GM10248 (cell line): ENCODE data around the gene MEMO1.

ENCODE experiments used
- CTCF ChIA-PET: fragments of 300-600 bp; sonication (Branson Sonifier 250); formaldehyde crosslinking; extraction: SDS; loops from one replicate; lab custom pipeline; 2021; ENCODE audit warnings: antibody characterized with exemption; lab: Yijun Ruan, JAX
- POLR2A ChIA-PET: fragments of 350-650 bp; sonication (Branson Sonifier 250); formaldehyde crosslinking; extraction: SDS; loops from one replicate; lab custom pipeline; 2020; ENCODE audit warnings: antibody characterized with exemption; lab: Yijun Ruan, JAX
- DNase-seq: peaks from one replicate; pipeline ENCODE4 v3.0.0; 2012; ENCODE audit errors: extremely low spot score
- CTCF ChIP-seq: IDR thresholded peaks from 2 replicates; pipeline ENCODE4 v1.5.1; 2012; ENCODE audit warnings: mild to moderate bottlenecking, low read depth; ENCODE audit errors: extremely low read depth, missing control alignments, control extremely low read depth

MEMO1 gene

DNA sequence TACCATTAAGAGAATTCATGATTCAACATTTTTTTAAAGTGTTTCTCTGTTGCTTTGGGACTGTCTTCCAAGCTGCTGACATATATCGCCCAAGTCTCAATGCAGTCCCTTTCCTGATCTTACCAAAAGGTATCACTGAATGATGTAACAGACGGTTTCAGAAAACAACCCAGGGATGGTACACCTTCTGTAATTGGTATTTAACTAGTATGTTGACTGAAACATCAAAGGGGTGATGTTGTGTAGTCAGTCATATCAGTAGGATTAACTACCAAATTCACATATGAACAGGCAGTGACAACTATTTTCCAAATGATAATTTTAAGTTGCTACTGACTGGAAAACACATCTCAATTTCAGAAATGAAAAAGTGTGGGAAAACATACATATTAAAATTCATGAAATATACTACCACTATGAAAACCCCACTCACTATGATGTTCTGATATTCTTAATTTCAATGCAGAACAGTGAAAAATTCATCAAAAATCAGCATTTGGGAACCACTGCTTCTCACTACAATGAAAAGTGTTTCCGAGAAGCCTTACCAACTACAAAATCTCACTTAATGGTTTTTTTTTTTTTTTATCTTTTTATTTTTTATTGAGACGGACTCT lies 59.8 kb downstream of the MEMO1 start:
- DNase-seq = no peak
- POLR2A ChIA-PET = no interaction called here
- no peak for TF ChIP-seq CTCF
- CTCF ChIA-PET = no interaction called here

GRCh38 chr2:31947871-31948270 lies 62.9 kb downstream of the MEMO1 start:
- no peak for TF ChIP-seq CTCF
- CTCF ChIA-PET = interaction anchor here (1.2 to 2.4 kb wide), 2 partner anchors 14 to 44 kb away, joined by 3 to 8 read pairs; no protein-coding TSS in a partner anchor
- no peak for DNase-seq
- POLR2A ChIA-PET = no interaction called here

DNA sequence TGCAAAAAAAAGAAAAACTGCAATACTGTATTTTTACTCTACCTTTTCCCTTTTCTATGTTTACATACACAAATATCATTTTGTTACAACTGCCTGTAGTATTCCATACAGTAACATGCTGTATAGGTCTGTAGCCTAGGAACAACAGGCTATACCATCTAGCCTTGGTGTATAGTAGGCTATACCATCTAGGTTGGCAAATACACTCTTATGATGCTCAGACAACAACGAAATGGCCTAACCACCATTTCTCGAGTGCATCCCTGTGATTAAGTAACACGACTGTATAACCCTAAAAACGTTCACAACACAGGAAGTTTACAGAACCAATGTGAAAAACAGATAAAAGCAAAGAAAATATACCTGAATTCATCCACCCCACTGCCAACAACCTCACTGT lies 64.0 kb downstream of the MEMO1 start:
- no peak for TF ChIP-seq CTCF
- CTCF ChIA-PET = interaction anchor here (1.2 kb wide), 1 partner anchor 43 kb away, joined by 3 read pairs; no protein-coding TSS in a partner anchor
- POLR2A ChIA-PET = no interaction called here

DNA sequence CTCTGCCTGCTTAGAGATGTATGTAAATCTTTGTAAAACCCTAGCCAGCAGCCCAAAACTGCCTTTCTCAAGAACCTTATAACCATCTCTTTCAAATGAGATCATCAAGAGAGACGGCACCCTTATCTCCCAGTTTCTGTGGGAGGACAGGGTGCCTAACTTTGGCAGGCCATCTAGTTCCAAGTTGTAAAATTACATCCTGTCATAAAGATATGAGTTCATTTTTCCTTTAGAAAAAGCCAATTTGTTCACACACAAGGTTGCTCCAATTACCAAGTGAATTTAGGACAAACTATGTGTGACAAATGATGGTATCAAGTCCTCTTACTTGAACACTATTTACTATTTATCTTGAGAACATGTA lies 65.3 kb downstream of the MEMO1 start:
- no peak for TF ChIP-seq CTCF
- POLR2A ChIA-PET = no interaction called here
- CTCF ChIA-PET = no interaction called here
- DNase-seq = no peak

More for the DNA sequence above, 64.0 kb downstream of the MEMO1 start:
- DNase-seq = no peak

DNA sequence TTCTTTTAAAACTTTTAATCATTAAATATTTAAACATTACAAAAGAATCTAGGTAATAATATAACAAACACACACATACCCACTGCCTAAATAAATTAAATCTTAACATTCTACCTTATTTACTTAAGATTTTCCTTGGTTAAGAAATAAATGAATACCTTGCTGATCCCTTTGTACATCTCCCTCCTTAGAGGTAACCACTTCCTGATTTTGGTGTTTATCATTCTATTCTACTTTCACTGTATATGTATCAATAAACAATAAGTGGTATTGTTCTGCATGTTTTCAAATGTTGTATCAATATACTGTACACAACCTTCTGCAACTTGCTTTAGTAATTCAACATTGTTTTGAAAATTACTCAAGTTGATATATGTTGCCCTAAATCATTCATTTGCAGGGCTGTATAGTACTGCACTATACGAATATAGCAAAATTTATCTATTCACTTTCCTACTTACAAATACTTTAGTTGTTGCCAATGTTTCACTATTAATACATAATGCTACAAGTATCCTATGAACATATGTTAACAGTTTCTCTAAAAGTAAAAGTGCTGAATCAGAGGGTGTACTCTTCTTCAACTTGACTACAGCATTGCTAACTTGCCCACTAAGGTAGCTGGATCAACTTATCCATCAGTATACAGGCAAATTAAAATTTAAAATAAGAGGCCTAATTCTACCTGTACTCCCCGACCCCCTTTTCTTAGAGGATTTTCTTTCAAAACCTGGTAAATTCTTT lies 65.8 kb downstream of the MEMO1 start:
- ChIA-PET CTCF (no interaction called here), POLR2A (no interaction called here)
- TF ChIP-seq CTCF = no peak
- DNase-seq = no peak

GRCh38 chr2:31943636-31944225 lies 67.1 kb downstream of the MEMO1 start:
- no peak for DNase-seq
- POLR2A ChIA-PET = no interaction called here
- CTCF ChIA-PET = interaction anchor here (1.0 kb wide), 1 partner anchor 12 kb away, joined by 3 read pairs; no protein-coding TSS in a partner anchor
- TF ChIP-seq CTCF = no peak
